Right lobe of liver (tissue), 4 donors: ENCODE data around the gene DET1.

Source experiments
- POLR2A ChIP-seq: fragments of 450-650 bp; IDR thresholded peaks from one replicate; pipeline ENCODE4 v1.6.1; 2017; ENCODE audit warnings: antibody characterized with exemption, mild to moderate bottlenecking
- TF ChIP-seq, protein P1 (sequence below), 4 donors: fragments of 200-600 bp in 3 of 4; fragments of 450-650 bp in 1 of 4; IDR thresholded peaks; one replicate each; pipeline versions ENCODE4 v1.5.1 to v1.8.0; 2016 to 2022; ENCODE audit warnings: antibody characterized with exemption in 4 of 4, mild to moderate bottlenecking in 2 of 4
- donor health status: DM: no; HTN: no; CAD: no.
- donor health status: DM: no; HTN: no; CAD: no.
- donor health status: DM: no; HTN: yes; CAD: no.

DNA sequence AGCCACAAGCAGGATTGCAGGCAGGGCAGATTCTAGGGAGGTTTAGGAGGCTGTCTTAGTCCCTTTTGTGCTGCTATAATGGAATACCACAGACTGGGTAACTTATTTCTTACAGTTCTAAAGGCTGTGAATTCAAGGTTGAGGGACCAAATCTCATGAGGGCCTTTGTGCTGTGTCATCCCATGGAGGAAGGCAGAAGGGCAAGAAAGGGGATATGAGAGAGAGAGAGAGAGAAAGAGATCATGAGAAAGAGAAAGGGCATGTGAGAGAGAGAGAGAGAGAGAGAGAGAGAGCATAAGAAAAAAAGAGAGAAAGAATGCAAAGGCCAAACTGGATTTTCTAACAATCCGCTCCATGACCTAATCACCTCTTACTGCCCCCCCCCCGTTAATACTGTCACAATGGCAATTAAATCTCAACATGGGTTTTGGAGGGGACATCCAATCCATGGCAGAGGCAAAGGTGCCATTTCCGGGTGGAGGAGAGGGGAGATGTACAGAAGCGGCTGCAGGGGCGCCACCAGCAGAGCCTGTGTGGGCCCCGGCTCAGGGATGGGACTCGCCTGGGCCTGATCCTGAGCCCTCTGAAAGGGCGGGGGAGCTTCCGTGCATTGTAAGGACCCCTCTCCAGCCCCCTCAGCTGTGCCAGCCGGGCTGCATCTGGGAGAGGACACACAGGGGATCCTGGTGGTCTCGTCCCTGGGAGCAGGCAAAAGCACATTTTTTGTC, 58.5 kb downstream of the DET1 start:
- TF ChIP-seq, protein P1, sequence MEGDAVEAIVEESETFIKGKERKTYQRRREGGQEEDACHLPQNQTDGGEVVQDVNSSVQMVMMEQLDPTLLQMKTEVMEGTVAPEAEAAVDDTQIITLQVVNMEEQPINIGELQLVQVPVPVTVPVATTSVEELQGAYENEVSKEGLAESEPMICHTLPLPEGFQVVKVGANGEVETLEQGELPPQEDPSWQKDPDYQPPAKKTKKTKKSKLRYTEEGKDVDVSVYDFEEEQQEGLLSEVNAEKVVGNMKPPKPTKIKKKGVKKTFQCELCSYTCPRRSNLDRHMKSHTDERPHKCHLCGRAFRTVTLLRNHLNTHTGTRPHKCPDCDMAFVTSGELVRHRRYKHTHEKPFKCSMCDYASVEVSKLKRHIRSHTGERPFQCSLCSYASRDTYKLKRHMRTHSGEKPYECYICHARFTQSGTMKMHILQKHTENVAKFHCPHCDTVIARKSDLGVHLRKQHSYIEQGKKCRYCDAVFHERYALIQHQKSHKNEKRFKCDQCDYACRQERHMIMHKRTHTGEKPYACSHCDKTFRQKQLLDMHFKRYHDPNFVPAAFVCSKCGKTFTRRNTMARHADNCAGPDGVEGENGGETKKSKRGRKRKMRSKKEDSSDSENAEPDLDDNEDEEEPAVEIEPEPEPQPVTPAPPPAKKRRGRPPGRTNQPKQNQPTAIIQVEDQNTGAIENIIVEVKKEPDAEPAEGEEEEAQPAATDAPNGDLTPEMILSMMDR (IDR thresholded peaks at IDR 0.05), result no peak
- TF ChIP-seq POLR2A, result no peak
